NCI-H526 (cell line): ENCODE measurements around the gene ZNF366.

Experiments used
- DNase-seq, 2 experiments: peaks; one replicate each; lab custom pipeline; 2025; lab: John Stamatoyannopoulos, UW

ZNF366 gene

GRCh38 chr5:72518001-72518683, 10.9 kb upstream of the ZNF366 start:
- no peak for DNase-seq

- DNase-seq: no peak
Observed at GRCh38 chr5:72516916-72517315, 9.7 kb upstream of the ZNF366 start.

GRCh38 chr5:72515211-72515610, 8.0 kb upstream of the ZNF366 start:
- no peak for DNase-seq

- no peak for DNase-seq
Observed at GRCh38 chr5:72512593-72512860, 5.3 kb upstream of the ZNF366 start.

GRCh38 chr5:72511774-72512592, 4.8 kb upstream of the ZNF366 start:
- DNase-seq: no peak

- DNase-seq: no peak
Observed at GRCh38 chr5:72511366-72511765, 4.2 kb upstream of the ZNF366 start.

GRCh38 chr5:72510610-72511181, 3.5 kb upstream of the ZNF366 start:
- no peak for DNase-seq

GRCh38 chr5:72509401-72509800, 2.2 kb upstream of the ZNF366 start:
- no peak for DNase-seq

GRCh38 chr5:72508241-72509170, 1.3 kb upstream of the ZNF366 start:
- DNase-seq: no peak

- DNase-seq: no peak
Observed at GRCh38 chr5:72507907-72508238, 663 bp upstream of the ZNF366 start.

- DNase-seq: no peak
Observed at GRCh38 chr5:72506158-72506549, 1.1 kb downstream of the ZNF366 start.

- no peak for DNase-seq
Observed at GRCh38 chr5:72505539-72506157, 1.6 kb downstream of the ZNF366 start.

GRCh38 chr5:72505016-72505415, 2.2 kb downstream of the ZNF366 start:
- no peak for DNase-seq

- DNase-seq: no peak
Observed at GRCh38 chr5:72503888-72504491, 3.2 kb downstream of the ZNF366 start.

GRCh38 chr5:72501488-72501887, 5.7 kb downstream of the ZNF366 start:
- no peak for DNase-seq

GRCh38 chr5:72499730-72500129, 7.5 kb downstream of the ZNF366 start:
- DNase-seq: no peak

- no peak for DNase-seq
Observed at GRCh38 chr5:72499090-72499489, 8.1 kb downstream of the ZNF366 start.

- no peak for DNase-seq
Observed at GRCh38 chr5:72498284-72498683, 8.9 kb downstream of the ZNF366 start.

- DNase-seq: no peak
Observed at GRCh38 chr5:72497823-72498222, 9.4 kb downstream of the ZNF366 start.

- no peak for DNase-seq
Observed at GRCh38 chr5:72495410-72495809, 11.8 kb downstream of the ZNF366 start.

GRCh38 chr5:72494623-72495124, 12.5 kb downstream of the ZNF366 start:
- DNase-seq: no peak
